Activated naive CD4-positive, alpha-beta T cell treated with anti-CD3 and anti-CD28 coated beads, Interleukin-2, amount 50 U/mL, for 16 hours (primary cell): ENCODE results near the gene SLC35E2B.
"Not testable (repeated sequence)": the region's sequence is repeated elsewhere in the genome, so short reads cannot be mapped to it uniquely, and the experiment has no call there.

ENCODE experiments used
- DNase-seq: peaks from one replicate; pipeline ENCODE4 v3.0.0-alpha.2; 2020

Gene SLC35E2B

GRCh38 chr1:1702506-1702905 lies 9.9 kb upstream of the SLC35E2B start:
- not testable (repeated sequence) for DNase-seq

- not testable (repeated sequence) for DNase-seq
These were observed 8.0 kb upstream of the SLC35E2B start for GRCh38 chr1:1700557-1700956.

- not testable (repeated sequence) for DNase-seq
These were observed 7.5 kb upstream of the SLC35E2B start for GRCh38 chr1:1700067-1700466.

- DNase-seq = not testable (repeated sequence)
These were observed 6.5 kb upstream of the SLC35E2B start for GRCh38 chr1:1699061-1699460.

- DNase-seq = not testable (repeated sequence)
These were observed 5.0 kb upstream of the SLC35E2B start for GRCh38 chr1:1697358-1698183.

- peak; percentile 5 for DNase-seq
These were observed 4.1 kb upstream of the SLC35E2B start for GRCh38 chr1:1696431-1697357.

GRCh38 chr1:1692324-1692713 lies 276 bp downstream of the SLC35E2B start:
- peak; percentile 62 for DNase-seq

DNA sequence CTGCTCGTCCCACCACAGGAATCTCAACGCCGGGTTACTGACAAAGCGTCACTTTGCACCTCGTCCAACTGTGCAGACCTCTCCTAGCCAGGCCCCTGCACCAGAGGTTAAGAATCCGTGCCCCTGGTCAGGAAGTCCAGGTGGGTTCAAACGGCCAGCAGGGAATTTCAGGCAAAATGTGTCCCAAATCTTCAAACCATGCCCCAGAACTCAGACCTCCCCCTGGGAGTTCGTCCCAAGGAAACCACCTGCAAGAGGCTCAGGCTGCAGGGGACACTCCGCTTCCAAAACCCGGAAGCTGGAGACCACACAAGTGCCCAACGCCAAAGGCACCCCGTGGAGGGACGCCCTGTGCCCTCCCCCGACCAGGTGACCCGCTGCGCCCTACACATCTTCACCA lies 1.2 kb downstream of the SLC35E2B start:
- not testable (repeated sequence) for DNase-seq

DNA sequence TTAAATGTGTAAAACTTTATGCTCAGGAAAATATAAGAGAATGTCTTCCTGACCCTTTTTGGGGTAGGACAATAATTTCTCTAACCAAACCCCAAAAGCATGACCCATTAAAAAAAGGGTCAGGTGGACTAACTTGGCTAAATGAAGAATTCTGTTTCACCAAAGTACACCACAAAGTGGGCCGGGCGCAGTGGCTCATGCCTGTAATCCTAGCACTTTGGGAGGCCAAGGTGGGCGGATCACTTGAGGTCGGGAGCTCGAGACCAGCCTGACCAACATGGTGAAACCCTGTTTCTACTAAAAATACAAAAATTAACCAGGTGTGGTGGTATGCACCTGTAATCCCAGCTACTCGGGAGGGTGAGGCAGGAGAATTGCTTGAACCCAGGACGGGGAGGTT lies 3.1 kb downstream of the SLC35E2B start:
- DNase-seq = peak; percentile 7

- no peak for DNase-seq
These were observed 4.7 kb downstream of the SLC35E2B start for GRCh38 chr1:1687846-1688245.

DNA sequence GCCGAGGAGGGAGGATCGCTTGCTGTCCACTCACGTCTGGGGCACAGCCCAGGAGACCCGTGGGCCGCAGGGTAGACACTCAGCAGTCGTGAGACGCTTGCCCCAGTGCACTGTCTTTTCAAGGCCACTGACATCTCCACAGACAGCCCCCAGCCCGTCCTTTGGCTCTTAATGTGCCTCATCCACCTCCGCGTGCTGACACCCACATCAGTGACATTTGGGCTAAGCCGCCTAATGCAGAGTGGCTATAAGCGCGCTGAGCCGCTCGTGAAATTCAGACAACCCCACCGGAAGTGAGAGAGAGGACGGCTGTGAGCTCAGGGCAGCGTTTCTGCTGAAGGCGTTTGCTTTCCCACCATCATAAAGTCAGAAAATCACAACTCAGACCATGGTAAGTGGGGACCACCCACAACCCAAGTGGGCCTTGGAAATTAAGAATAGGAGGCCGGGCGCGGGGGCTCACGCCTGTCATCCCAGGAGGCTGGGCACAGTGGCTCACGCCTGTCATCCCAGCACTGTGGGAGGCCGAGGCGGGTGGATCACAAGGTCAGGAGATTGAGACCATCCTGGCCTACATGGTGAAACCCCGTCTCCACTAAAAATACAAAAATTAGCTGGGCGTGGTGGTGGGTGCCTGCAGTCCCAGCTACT lies 8.4 kb downstream of the SLC35E2B start:
- no peak for DNase-seq

GRCh38 chr1:1683104-1683905 lies 9.3 kb downstream of the SLC35E2B start:
- peak; percentile 15 for DNase-seq

DNA sequence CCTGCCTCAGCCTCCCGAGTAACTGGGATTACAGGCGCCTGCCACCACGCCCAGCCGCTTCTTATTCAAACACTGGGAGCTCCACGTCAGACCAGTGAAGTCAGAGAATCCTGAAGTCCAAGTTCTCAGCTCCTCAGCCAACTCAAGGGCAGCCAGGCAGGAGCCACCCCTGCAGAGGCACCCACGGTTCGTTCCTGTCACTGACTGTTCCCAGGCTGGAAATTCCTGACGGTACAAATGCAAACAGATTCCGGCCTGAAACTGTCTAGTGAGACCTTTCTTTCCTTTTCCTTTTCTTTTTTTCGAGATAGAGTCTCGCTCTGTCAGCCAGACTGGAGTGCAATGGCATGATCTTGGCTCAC lies 11.7 kb downstream of the SLC35E2B start:
- DNase-seq = no peak

- no peak for DNase-seq
These were observed 12.3 kb downstream of the SLC35E2B start for GRCh38 chr1:1680031-1680911.

GRCh38 chr1:1678581-1679380 lies 13.8 kb downstream of the SLC35E2B start:
- no peak for DNase-seq

GRCh38 chr1:1677718-1678580 lies 14.6 kb downstream of the SLC35E2B start:
- DNase-seq = peak; percentile 61

DNA sequence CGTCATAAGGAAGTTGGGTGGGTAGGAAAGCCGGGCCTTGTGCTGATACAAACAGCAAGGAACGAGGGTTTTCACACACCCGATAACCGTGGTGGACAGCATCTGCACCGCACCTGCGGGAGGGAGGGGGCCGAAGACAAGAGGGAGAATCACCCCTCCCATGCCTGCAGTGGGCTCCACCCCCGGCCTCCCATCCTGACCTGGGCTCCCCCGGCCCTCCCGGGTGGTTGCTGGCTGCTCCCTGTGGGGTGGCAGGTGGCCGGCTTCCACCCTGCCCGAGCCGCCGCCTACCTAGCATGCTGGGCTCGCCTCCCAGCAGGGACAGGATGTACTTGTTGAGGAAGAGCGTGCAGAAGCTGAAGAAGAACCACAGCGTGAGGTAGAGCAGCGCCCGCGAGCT lies 16.5 kb downstream of the SLC35E2B start:
- not testable (repeated sequence) for DNase-seq

DNA sequence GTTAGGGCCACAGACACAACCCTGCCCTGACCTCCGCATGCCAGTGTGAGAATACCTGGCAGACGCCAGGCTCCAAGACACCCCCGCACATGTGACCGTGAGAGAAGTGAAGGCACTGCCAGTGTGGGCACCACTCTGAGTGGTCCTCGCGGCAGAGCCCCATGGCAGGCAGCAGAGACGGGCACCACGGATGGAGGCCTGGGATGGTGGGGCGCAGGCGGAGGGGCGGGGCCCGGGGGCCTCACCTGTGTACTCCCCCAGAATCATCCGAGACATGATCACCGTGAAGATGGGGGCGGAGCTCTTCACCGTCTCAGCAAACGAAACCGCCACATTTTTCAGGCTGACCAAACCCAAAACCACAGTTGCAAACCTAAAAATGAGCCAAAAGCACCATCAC lies 17.4 kb downstream of the SLC35E2B start:
- not testable (repeated sequence) for DNase-seq

- not testable (repeated sequence) for DNase-seq
These were observed 17.8 kb downstream of the SLC35E2B start for GRCh38 chr1:1674806-1675205.
